ES-I3 (cell line): ENCODE results near the gene STK11IP.

ENCODE experiments used
- H3K36me3 ChIP-seq: 2 replicates; pipeline ENCODE4 v1.6.1; 2013; ENCODE audit warnings: mild to moderate bottlenecking, low read length, control low read depth, moderate library complexity; ENCODE audit not compliant: insufficient read depth
- H3K4me1 ChIP-seq: 2 replicates; pipeline ENCODE4 v1.6.1; 2013; ENCODE audit warnings: mild to moderate bottlenecking, control low read depth, low read length; ENCODE audit not compliant: insufficient read depth
- H3K9ac ChIP-seq: 2 replicates; pipeline ENCODE4 v1.6.1; 2013; ENCODE audit warnings: low read depth, mild to moderate bottlenecking, low read length, moderate library complexity
- H3K9me3 ChIP-seq: 2 replicates; pipeline ENCODE4 v1.6.1; 2013; ENCODE audit warnings: mild to moderate bottlenecking, low read length, moderate library complexity; ENCODE audit not compliant: control insufficient read depth, insufficient read depth

The STK11IP gene

DNA sequence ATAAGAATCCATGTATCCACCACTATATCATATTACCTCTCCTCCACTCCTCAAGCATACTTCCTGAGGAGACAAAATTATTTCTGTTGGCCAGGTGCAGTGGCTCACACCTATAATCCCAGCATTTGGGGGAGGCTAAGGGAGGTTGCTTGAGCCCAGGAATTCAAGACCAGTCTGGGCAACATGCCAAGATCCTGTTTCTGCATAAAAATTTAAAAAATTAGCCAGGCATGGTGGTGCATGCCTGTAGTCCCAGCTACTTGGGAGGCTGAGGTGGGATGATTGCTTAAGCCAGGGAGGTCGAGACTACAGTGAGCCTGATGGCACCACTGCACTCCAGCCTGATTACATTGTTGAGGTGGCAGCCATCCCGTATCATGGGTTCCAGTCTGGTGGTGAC is 16.3 kb upstream of the STK11IP start:
- Histone ChIP-seq H3K36me3 (no peaks in the 10 kb centered on the region), H3K9me3 (no peaks in the 10 kb centered on the region), H3K4me1 (peaks cover 25% of the 10 kb centered on the region), H3K9ac (no peak overlapping the region)

DNA sequence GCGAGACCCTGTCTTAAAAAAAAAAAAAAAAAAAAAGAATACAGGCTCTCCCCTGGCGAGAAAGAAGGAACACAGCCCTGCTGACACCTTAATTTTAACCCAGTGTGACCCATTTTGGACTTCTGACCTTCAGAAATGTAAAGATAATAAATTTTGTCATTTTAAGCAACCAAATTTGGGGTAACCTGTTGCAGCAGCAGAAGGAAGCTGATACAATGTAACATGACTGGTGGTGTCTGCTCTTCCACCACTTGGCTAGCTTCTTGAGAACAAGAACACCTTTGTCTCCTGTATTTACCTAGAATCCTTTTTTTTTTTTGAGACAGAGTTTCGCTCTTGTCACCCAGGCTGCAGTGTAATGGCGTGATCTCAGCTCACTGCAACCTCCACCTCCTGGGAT is 6.6 kb upstream of the STK11IP start:
- H3K36me3 ChIP-seq: no peaks in the 10 kb centered on the region
- H3K9me3 ChIP-seq: no peaks in the 10 kb centered on the region
- no peak overlapping the region for H3K9ac ChIP-seq
- H3K4me1 ChIP-seq: peaks cover 14% of the 10 kb centered on the region

DNA sequence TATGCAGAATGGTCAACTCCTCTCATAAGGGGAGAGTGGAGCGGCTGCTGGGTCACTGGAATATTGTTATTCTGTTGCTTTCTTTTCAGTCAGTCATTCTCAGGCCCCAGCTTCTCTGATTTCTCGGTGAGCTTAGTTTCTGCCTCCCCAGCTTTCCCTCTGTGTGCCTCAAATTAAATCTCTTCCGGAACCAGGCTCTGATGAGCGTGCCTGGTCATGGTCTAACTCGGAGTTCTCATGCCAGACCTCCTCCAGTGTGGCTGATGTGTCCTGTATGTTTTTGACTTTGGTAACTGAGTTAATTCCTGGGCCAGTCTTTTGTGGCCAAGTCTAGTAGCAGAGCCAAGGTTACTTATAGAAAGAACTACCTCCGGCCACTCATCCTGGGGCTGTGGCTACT is 4.9 kb upstream of the STK11IP start:
- H3K9me3 ChIP-seq: no peaks in the 10 kb centered on the region
- H3K36me3 ChIP-seq: no peaks in the 10 kb centered on the region
- H3K9ac ChIP-seq: no peak overlapping the region
- H3K4me1 ChIP-seq: peaks cover 16% of the 10 kb centered on the region

DNA sequence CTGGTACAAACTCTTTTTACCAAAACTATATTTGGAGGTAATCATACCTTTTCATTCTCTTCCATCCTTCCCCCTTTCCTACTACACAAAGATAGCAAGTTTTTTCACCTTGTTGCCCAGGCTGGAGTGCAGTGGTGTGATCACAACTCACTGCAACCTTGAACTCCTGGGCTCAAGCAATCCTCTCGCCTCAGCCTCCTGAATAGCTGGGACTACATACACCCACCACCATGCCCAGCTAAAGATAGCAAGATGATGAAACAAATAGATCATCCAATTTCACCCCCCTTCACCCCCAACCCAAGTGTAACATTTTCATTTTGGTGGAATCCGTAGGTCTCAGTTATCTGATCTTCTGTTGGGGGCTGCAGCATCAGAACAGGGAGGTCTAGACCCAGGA is 4.5 kb upstream of the STK11IP start:
- H3K4me1 ChIP-seq: peaks cover 16% of the 10 kb centered on the region
- H3K36me3 ChIP-seq: no peaks in the 10 kb centered on the region
- no peak overlapping the region for H3K9ac ChIP-seq
- no peaks in the 10 kb centered on the region for H3K9me3 ChIP-seq

DNA sequence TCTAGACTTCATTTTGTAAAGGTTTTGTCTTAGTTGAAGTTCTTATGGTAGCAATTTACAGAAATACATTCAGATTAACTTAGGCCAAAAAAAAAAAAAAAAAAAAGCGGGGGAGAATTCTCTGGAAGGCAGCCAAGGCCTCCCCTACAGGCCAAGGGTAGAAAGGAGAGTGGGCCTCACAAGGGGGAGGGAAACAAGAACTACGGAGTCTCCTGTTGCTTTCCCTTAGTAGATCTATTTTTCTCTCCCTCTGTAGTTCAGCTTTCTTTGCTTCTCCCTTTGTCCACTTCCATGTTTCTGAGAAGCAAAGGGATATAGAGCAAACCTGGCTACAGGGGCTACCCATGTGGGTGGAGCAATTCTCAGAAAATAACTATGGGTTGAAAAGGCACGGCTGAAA is 2.4 kb upstream of the STK11IP start:
- H3K9ac ChIP-seq: peak overlapping the region; percentile 1; the same call in 1 of the 2 replicates
- H3K4me1 ChIP-seq: peaks cover 16% of the 10 kb centered on the region
- no peaks in the 10 kb centered on the region for H3K36me3 ChIP-seq
- H3K9me3 ChIP-seq: no peaks in the 10 kb centered on the region

DNA sequence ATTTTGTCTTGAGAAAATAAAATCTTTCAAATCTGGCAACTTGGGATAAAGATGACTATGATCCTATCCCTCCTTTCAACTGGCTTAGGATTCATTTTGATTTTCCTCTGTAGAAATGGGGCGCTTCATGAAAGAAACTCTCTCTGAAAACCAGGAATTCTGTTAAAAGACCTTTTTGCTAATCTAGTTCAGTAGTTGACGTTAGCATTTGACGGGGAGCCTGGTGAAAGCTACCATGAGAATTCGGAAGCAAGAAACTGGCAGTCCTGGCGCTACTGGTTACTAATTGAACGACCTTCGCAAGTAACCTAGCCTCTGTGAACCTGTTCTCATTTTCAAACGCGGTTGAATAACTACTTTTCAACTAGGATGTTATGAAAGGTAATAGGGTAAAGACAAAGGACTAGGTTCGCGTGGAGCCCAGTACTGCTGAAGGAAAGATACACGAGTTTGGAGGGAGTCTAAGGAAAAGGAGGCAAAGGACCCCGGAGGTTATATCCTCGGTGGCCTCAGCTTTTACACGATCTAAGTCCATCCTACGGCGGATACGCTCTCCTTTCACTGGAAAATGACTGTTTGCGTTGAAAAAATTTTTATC is 604 bp upstream of the STK11IP start:
- H3K4me1 ChIP-seq: peaks cover 16% of the 10 kb centered on the region
- H3K9me3 ChIP-seq: no peaks in the 10 kb centered on the region
- peak overlapping the region; percentile 82 for H3K9ac ChIP-seq
- H3K36me3 ChIP-seq: no peaks in the 10 kb centered on the region

DNA sequence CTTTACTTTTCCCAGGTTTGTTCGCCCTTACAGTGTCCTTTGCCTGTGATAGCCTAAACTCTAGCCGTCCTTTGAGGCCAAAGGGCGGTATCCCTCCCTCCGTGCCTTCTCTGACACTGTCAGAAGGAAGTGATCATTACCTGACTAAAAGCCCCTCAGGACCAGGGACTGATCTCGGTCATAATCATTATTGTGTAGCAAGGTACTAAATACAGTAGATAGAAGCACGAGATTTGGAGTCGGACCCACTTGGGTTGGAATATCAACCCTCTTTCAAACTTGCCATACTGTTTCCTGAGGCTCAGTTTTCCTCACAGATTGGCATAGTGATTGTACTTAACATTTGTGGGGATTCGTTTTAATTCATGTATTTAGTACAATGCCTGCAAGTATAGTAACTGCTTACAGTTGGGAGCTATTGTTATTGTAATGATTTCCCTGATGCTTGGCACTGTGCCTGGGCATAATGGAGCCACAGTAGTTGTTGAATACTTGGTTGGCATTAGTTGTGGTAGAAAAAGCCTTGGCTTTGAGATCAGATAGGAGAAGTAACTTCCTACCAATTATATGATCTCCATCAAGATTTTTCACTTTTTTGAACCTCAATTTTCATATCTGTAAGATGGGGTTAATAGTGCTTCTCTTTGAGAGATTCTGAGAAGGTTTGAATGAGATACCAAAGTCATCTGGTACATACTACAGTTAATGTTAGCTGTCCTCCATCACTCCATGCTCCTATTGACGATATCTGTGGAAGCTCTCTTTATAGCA is 836 bp downstream of the STK11IP start:
- Histone ChIP-seq H3K4me1 (peaks cover 16% of the 10 kb centered on the region), H3K9ac (peak overlapping the region; percentile 82), H3K36me3 (no peaks in the 10 kb centered on the region), H3K9me3 (no peaks in the 10 kb centered on the region)

DNA sequence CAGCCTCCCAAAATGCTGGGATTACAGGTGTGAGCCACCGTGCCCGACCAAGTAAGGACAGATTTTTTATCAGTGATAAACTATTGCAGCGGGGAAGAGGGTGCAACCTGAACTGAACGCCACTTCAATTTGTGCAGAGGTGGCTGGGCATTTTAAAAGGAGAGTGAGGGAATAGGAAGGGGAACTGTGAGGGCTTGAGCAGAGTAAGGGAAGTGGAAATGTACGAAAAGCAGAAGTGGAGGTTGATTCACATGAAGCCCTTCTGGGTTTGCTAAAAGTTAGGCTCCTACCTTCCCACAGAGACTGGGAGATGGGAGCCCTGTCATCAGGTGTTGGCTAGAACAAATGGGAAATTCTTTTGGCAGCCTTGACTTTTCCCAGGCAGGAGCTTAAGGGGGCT is 6.1 kb downstream of the STK11IP start:
- no peak overlapping the region for H3K9ac ChIP-seq
- no peaks in the 10 kb centered on the region for H3K9me3 ChIP-seq
- no peaks in the 10 kb centered on the region for H3K36me3 ChIP-seq

DNA sequence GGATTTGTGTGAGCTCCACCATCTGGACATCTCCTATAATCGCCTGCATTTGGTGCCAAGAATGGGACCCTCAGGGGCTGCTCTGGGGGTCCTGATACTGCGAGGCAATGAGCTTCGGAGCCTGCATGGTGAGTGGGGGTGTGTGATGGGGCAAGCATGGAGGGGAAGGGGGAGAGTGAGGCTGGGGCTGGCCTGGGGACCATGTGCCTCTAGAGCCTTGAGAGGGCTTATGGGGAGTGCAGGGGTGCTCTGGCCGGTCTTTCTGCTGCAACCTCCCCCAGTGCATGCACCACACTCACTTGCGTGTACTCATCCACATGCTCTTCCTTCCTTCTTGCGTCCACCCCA is 7.9 kb downstream of the STK11IP start:
- Histone ChIP-seq H3K36me3 (no peaks in the 10 kb centered on the region; the same call in 1 of the 2 replicates), H3K4me1 (no peaks in the 10 kb centered on the region; the same call in 1 of the 2 replicates), H3K9ac (no peak overlapping the region), H3K9me3 (no peaks in the 10 kb centered on the region)

More for the DNA sequence above, 6.1 kb downstream of the STK11IP start:
- H3K4me1 ChIP-seq: no peaks in the 10 kb centered on the region; the same call in 1 of the 2 replicates

DNA sequence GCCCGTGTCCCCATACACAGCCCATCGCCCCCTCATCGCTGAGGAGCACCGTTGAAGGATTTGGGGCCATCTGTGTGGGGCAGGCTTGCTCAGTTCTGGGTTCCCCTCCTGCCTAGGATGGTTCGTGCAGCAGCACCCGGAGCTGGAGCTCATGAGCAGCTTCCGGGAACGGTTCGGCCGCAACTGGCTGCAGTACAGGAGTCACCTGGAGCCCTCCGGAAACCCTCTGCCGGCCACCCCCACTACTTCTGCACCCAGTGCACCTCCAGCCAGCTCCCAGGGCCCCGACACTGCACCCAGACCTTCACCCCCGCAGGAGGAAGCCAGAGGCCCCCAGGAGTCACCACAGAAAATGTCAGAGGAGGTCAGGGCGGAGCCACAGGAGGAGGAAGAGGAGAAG is 10.3 kb downstream of the STK11IP start:
- no peaks in the 10 kb centered on the region; the same call in 1 of the 2 replicates for H3K36me3 ChIP-seq
- H3K9me3 ChIP-seq: no peaks in the 10 kb centered on the region
- no peaks in the 10 kb centered on the region; the same call in 1 of the 2 replicates for H3K4me1 ChIP-seq
- no peak overlapping the region for H3K9ac ChIP-seq

DNA sequence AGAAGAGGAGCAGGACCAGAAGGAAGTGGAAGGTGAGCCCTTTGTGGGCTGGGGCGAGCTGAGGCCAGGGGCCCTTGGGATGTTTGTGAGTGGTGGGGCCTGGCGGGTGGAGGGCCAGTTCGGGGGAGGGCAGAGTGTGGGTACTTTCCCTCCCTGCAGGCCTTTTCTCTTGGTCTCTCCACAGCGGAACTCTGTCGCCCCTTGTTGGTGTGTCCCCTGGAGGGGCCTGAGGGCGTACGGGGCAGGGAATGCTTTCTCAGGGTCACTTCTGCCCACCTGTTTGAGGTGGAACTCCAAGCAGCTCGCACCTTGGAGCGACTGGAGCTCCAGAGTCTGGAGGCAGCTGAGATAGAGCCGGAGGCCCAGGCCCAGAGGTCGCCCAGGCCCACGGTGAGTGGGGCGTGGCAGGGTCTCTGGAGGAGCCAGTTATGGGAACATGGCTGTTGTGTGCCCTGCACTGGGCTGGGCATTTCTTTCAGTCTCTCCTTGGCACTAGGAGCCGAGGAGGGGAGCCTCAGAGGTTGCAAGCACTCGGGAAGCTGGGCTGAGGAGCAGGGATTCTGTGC is 10.8 kb downstream of the STK11IP start:
- H3K9me3 ChIP-seq: no peaks in the 10 kb centered on the region
- no peaks in the 10 kb centered on the region; the same call in 1 of the 2 replicates for H3K36me3 ChIP-seq
- H3K4me1 ChIP-seq: no peaks in the 10 kb centered on the region; the same call in 1 of the 2 replicates
- H3K9ac ChIP-seq: no peak overlapping the region

DNA sequence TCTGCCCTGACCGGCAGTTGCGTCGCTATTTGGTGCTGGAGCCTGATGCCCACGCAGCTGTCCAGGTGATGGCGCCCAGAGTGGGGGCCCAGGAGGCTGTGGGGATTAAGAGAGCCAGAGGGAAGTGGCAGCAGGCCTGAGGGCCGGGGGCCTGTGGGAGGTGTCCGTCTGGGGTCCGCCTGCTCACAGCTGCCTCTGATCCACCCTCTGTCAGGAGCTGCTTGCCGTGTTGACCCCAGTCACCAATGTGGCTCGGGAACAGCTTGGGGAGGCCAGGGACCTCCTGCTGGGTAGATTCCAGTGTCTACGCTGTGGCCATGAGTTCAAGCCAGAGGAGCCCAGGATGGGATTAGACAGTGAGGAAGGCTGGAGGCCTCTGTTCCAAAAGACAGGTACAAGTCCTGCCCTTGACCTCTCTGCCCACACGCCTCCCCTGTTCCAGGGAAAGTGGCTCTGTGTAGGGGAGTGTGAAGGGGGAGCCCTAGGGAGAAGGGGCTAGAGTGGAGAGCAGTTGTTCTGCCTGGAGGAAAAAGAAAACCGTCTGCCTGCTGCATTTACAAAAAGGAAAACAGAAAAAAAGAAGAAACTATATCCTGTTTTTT is 11.6 kb downstream of the STK11IP start:
- Histone ChIP-seq H3K9ac (no peak overlapping the region), H3K9me3 (no peaks in the 10 kb centered on the region), H3K4me1 (no peaks in the 10 kb centered on the region; the same call in 1 of the 2 replicates), H3K36me3 (no peaks in the 10 kb centered on the region; the same call in 1 of the 2 replicates)

DNA sequence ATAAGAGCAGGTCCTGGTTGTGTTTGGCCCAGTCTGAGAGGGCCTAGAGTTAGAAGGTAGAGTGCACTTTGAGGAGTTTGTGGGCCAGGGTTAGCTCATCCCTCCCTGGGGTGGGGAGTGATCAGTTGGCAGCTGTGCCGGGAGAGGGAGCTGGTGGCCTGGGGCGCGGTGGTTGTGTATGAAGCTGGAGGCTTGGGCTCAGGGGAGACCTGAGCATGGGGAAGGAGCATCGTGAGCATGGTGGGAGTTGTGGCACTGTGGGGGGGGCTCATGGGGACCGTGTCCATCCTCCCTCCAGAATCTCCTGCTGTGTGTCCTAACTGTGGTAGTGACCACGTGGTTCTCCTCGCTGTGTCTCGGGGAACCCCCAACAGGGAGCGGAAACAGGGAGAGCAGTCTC is 13.6 kb downstream of the STK11IP start:
- H3K9me3 ChIP-seq: no peaks in the 10 kb centered on the region
- H3K9ac ChIP-seq: no peak overlapping the region
- H3K36me3 ChIP-seq: no peaks in the 10 kb centered on the region; the same call in 1 of the 2 replicates
- H3K4me1 ChIP-seq: no peaks in the 10 kb centered on the region; the same call in 1 of the 2 replicates

DNA sequence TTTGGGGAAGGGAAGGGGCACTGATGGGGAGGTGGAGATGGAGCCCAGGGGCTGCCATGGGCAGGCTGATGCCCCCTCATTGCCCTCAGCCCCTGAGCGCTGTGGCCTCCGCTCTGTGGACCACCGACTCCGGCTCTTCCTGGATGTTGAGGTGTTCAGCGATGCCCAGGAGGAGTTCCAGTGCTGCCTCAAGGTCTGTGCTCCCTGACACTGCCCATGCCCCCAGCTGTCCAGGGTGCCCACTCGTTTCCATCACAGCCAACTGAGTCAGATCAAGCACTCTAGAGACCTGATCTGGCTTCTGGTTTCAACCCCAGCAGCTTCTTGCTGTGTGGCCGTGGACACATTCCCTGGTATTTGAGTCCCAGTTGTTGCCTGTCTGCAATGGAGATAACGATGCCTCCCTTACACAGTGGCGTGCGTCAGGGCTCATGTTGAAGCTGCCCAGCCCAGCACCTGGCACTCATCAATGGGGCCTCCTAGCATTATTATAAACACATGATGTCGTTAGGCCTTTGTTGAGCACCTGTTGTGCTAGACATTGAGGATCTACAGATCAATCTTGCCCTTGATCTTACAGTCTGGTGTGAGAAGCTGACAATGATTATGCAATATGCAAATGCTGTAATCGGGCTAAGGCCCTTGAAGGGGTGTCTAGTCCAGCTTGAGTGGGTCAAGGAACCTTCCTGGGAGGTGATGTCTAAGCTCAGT is 14.4 kb downstream of the STK11IP start:
- Histone ChIP-seq H3K4me1 (no peaks in the 10 kb centered on the region; the same call in 1 of the 2 replicates), H3K9me3 (no peaks in the 10 kb centered on the region), H3K36me3 (no peaks in the 10 kb centered on the region; the same call in 1 of the 2 replicates), H3K9ac (no peak overlapping the region)
